H1 (cell line): Measurements from ENCODE around the gene SEC62.

ENCODE experiments used
- CBX8 ChIP-seq: fragments of 300-800, 300-1000 bp; sonication (generic); IDR thresholded peaks from 2 replicates; pipeline ENCODE4 v1.7.1; 2016; ENCODE audit warnings: low read depth, low read length, borderline replicate concordance
- CHD2 ChIP-seq: IDR thresholded peaks from 2 replicates; pipeline ENCODE4 v1.6.1; 2012; ENCODE audit warnings: low read length, improper control_type of control experiment
- EGR1 ChIP-seq: IDR thresholded peaks from 2 replicates; pipeline ENCODE4 v1.6.1; 2011; ENCODE audit warnings: low read depth, low read length, borderline replicate concordance
- GABPA ChIP-seq: IDR thresholded peaks from 2 replicates; pipeline ENCODE4 v1.6.1; 2011; ENCODE audit warnings: mild to moderate bottlenecking, low read length, moderate library complexity, borderline replicate concordance; ENCODE audit not compliant: insufficient read depth
- KDM1A ChIP-seq: fragments of 200-600, 300-600 bp; sonication (generic); IDR thresholded peaks from 2 replicates; pipeline ENCODE4 v1.7.1; 2016; ENCODE audit warnings: mild to moderate bottlenecking, low read length, borderline replicate concordance
- KDM5A ChIP-seq: fragments of 200-600 bp; IDR thresholded peaks from 2 replicates; pipeline ENCODE4 v1.7.1; 2012; ENCODE audit warnings: mild to moderate bottlenecking, low read length, inconsistent platforms, mixed read lengths
- POLR2A ChIP-seq, 2 experiments: IDR thresholded peaks; 1 replicate in 1 of 2; 2 replicates in 1 of 2; pipeline ENCODE4 v1.6.1; 2011; ENCODE audit warnings: low read depth in 2 of 2, low read length in 2 of 2, mild to moderate bottlenecking in 2 of 2; ENCODE audit errors: control extremely low read depth in 1 of 2
- RFX5 ChIP-seq: IDR thresholded peaks from 2 replicates; pipeline ENCODE4 v1.6.1; 2011; ENCODE audit warnings: low read depth, low read length, improper control_type of control experiment, borderline replicate concordance
- YY1 ChIP-seq: IDR thresholded peaks from 2 replicates; pipeline ENCODE4 v1.6.1; 2011; ENCODE audit warnings: low read depth, mild to moderate bottlenecking, low read length
- TF ChIP-seq, protein P1 (sequence below), 3 experiments: IDR thresholded peaks; 1 replicate in 2 of 3; 2 replicates in 1 of 3; pipeline versions ENCODE4 v1.5.1 to v1.6.1; 2011; ENCODE audit warnings: low read length in 3 of 3, mild to moderate bottlenecking in 3 of 3, inconsistent platforms in 2 of 3, low read depth in 1 of 3, moderate library complexity in 1 of 3; ENCODE audit not compliant: insufficient read depth in 1 of 3; ENCODE audit errors: control extremely low read depth in 1 of 3
- TF ChIP-seq, protein P2 (sequence below): IDR thresholded peaks from 2 replicates; pipeline ENCODE4 v1.6.1; 2012; ENCODE audit warnings: low read length, inconsistent platforms

GRCh38 chr3:170002231-170002630, 35.6 kb downstream of the SEC62 start:
- TF ChIP-seq, protein P1, sequence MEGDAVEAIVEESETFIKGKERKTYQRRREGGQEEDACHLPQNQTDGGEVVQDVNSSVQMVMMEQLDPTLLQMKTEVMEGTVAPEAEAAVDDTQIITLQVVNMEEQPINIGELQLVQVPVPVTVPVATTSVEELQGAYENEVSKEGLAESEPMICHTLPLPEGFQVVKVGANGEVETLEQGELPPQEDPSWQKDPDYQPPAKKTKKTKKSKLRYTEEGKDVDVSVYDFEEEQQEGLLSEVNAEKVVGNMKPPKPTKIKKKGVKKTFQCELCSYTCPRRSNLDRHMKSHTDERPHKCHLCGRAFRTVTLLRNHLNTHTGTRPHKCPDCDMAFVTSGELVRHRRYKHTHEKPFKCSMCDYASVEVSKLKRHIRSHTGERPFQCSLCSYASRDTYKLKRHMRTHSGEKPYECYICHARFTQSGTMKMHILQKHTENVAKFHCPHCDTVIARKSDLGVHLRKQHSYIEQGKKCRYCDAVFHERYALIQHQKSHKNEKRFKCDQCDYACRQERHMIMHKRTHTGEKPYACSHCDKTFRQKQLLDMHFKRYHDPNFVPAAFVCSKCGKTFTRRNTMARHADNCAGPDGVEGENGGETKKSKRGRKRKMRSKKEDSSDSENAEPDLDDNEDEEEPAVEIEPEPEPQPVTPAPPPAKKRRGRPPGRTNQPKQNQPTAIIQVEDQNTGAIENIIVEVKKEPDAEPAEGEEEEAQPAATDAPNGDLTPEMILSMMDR (IDR thresholded peaks at IDR 0.05; ENCODE audit: control extremely low read depth in 1 of 3, insufficient read depth in 1 of 3, low read depth in 1 of 3, low read length in 3 of 3) = no peak
- TF ChIP-seq KDM5A (no peak), YY1 (no peak), POLR2A (IDR thresholded peaks at IDR 0.05; ENCODE audit: control extremely low read depth in 1 of 2, low read depth in 2 of 2, low read length in 2 of 2) (no peak), CHD2 (no peak), KDM1A (no peak), GABPA (no peak), CBX8 (no peak), EGR1 (no peak), RFX5 (no peak)
- TF ChIP-seq, protein P2, sequence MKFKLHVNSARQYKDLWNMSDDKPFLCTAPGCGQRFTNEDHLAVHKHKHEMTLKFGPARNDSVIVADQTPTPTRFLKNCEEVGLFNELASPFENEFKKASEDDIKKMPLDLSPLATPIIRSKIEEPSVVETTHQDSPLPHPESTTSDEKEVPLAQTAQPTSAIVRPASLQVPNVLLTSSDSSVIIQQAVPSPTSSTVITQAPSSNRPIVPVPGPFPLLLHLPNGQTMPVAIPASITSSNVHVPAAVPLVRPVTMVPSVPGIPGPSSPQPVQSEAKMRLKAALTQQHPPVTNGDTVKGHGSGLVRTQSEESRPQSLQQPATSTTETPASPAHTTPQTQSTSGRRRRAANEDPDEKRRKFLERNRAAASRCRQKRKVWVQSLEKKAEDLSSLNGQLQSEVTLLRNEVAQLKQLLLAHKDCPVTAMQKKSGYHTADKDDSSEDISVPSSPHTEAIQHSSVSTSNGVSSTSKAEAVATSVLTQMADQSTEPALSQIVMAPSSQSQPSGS = no peak
